ENCODE measurements around the gene CDHR2.

Gene CDHR2

GRCh38 chr5:176610435-176610773 is 61.3 kb downstream of the CDHR2 start:
- ATAC-seq: no peak
- no peak for TF ChIP-seq CSDC2 (CRISPR knock-in tag; IDR thresholded peaks at IDR 0.05)
- TF ChIP-seq ZC3H10 (CRISPR knock-in tag; IDR thresholded peaks at IDR 0.05): no peak
- no peak for TF ChIP-seq GLIS3 (CRISPR knock-in tag; IDR thresholded peaks at IDR 0.05)
- no peak for TF ChIP-seq TSHZ2 (CRISPR knock-in tag; IDR thresholded peaks at IDR 0.05)
- TF ChIP-seq POU6F1 (CRISPR knock-in tag; IDR thresholded peaks at IDR 0.05; ENCODE audit: borderline replicate concordance, low read depth): no peak
- no peak for TF ChIP-seq ISL1 (CRISPR knock-in tag; IDR thresholded peaks at IDR 0.05)
- TF ChIP-seq SNAI2 (CRISPR knock-in tag; IDR thresholded peaks at IDR 0.05): no peak
- no peak for TF ChIP-seq OSR1 (CRISPR knock-in tag; IDR thresholded peaks at IDR 0.05)
- TF ChIP-seq TOX (CRISPR knock-in tag; IDR thresholded peaks at IDR 0.05; ENCODE audit: borderline replicate concordance): no peak
- no peak for TF ChIP-seq RARB (CRISPR knock-in tag; IDR thresholded peaks at IDR 0.05)
- no peak for TF ChIP-seq ZNF8 (CRISPR knock-in tag; IDR thresholded peaks at IDR 0.05)
- no peak for TF ChIP-seq ZFP30 (CRISPR knock-in tag; IDR thresholded peaks at IDR 0.05)
- no peak for TF ChIP-seq PPARA (CRISPR knock-in tag; IDR thresholded peaks at IDR 0.05; ENCODE audit: borderline replicate concordance)
- no peak for TF ChIP-seq CSRNP3 (CRISPR knock-in tag; IDR thresholded peaks at IDR 0.05)
- no peak for TF ChIP-seq BACH2 (CRISPR knock-in tag; IDR thresholded peaks at IDR 0.05; ENCODE audit: borderline replicate concordance)

GRCh38 chr5:176611435-176611834 is 62.3 kb downstream of the CDHR2 start:
- TF ChIP-seq RARB (CRISPR knock-in tag; IDR thresholded peaks at IDR 0.05) (no peak), ESRRG (CRISPR knock-in tag; IDR thresholded peaks at IDR 0.05) (no peak), ZNF8 (CRISPR knock-in tag; IDR thresholded peaks at IDR 0.05) (no peak), CSDC2 (CRISPR knock-in tag; IDR thresholded peaks at IDR 0.05) (no peak), PATZ1 (CRISPR knock-in tag; IDR thresholded peaks at IDR 0.05; ENCODE audit: borderline replicate concordance) (no peak), CREB5 (CRISPR knock-in tag; IDR thresholded peaks at IDR 0.05; ENCODE audit: low read depth) (no peak), ARNTL (CRISPR knock-in tag; IDR thresholded peaks at IDR 0.05; ENCODE audit: borderline replicate concordance, low read depth) (no peak), TSHZ2 (CRISPR knock-in tag; IDR thresholded peaks at IDR 0.05) (no peak), SNAI2 (CRISPR knock-in tag; IDR thresholded peaks at IDR 0.05) (no peak), TOX (CRISPR knock-in tag; IDR thresholded peaks at IDR 0.05; ENCODE audit: borderline replicate concordance) (no peak), ZFP3 (CRISPR knock-in tag; IDR thresholded peaks at IDR 0.05) (no peak), BACH2 (CRISPR knock-in tag; IDR thresholded peaks at IDR 0.05; ENCODE audit: borderline replicate concordance) (no peak), OSR1 (CRISPR knock-in tag; IDR thresholded peaks at IDR 0.05) (no peak), TCF4 (CRISPR knock-in tag; IDR thresholded peaks at IDR 0.05; ENCODE audit: borderline replicate concordance) (no peak), GLIS3 (CRISPR knock-in tag; IDR thresholded peaks at IDR 0.05) (no peak), PPARA (CRISPR knock-in tag; IDR thresholded peaks at IDR 0.05; ENCODE audit: borderline replicate concordance) (no peak), CSRNP3 (CRISPR knock-in tag; IDR thresholded peaks at IDR 0.05) (no peak), ISL1 (CRISPR knock-in tag; IDR thresholded peaks at IDR 0.05) (no peak)
- ATAC-seq: no peak
